ENCODE data around the gene MIB1.

GRCh38 chr18:21911551-21911950 lies 171.0 kb downstream of the MIB1 start:
- TF ChIP-seq POLR2A (IDR thresholded peaks at IDR 0.05) (no peak), EP300 (IDR thresholded peaks at IDR 0.05) (no peak), CTCF (IDR thresholded peaks at IDR 0.05) (no peak)
